CD14-positive monocyte (primary cell): ENCODE measurements around the gene DLGAP5. TPM values are rescaled to one million over a fixed set of nuclear protein-coding genes. Genes with fewer than 3 reads are reported as not detected.

Experiments
- DNase-seq, 3 donors: peaks; one replicate each; pipeline ENCODE4 v3.0.0-alpha.2; 2011 to 2022
- H2AFZ ChIP-seq: 2 replicates; pipeline ENCODE4 v1.6.0; 2012; ENCODE audit warnings: mild to moderate bottlenecking, low read depth, low read length, inconsistent platforms; ENCODE audit not compliant: insufficient read depth, poor library complexity, severe bottlenecking
- H3K27ac ChIP-seq, 2 donors: 1 replicate in 1 of 2; 2 replicates in 1 of 2; pipeline ENCODE4 v1.5.1; 2012 to 2013; ENCODE audit warnings: low read length in 2 of 2, control low read depth in 1 of 2, inconsistent platforms in 1 of 2, low read depth in 1 of 2, mild to moderate bottlenecking in 1 of 2
- H3K27me3 ChIP-seq, 2 donors: one replicate each; pipeline versions ENCODE4 v1.6.0 to v1.6.1; 2011 to 2013; ENCODE audit warnings: low read length in 2 of 2; ENCODE audit not compliant: control insufficient read depth in 2 of 2, insufficient read depth in 2 of 2
- H3K36me3 ChIP-seq, 2 donors: replicated peaks in 1 of 2; 1 replicate in 1 of 2; 2 replicates in 1 of 2; pipeline versions ENCODE4 v1.5.1 to v1.6.1; 2012 to 2013; ENCODE audit warnings: low read length in 2 of 2, control low read depth in 1 of 2, inconsistent platforms in 1 of 2, mild to moderate bottlenecking in 1 of 2; ENCODE audit not compliant: insufficient read depth in 2 of 2, control insufficient read depth in 1 of 2
- H3K4me1 ChIP-seq, 2 donors: 1 replicate in 1 of 2; 2 replicates in 1 of 2; pipeline versions ENCODE4 v1.5.1 to v1.6.1; 2012 to 2013; ENCODE audit warnings: low read length in 2 of 2, control low read depth in 1 of 2, inconsistent platforms in 1 of 2, mild to moderate bottlenecking in 1 of 2, moderate library complexity in 1 of 2; ENCODE audit not compliant: insufficient read depth in 2 of 2, control insufficient read depth in 1 of 2
- H3K4me2 ChIP-seq: replicated peaks from 2 replicates; pipeline ENCODE3; 2012; ENCODE audit warnings: low read length, moderate library complexity, mild to moderate bottlenecking; ENCODE audit not compliant: poor library complexity, severe bottlenecking; ENCODE audit errors: extremely low read depth
- H3K4me3 ChIP-seq, 3 experiments: fragments of 200-600 bp in 1 of 3; sonication (generic) in 1 of 3; replicated peaks in 1 of 3; 1 replicate in 2 of 3; 2 replicates in 1 of 3; pipeline ENCODE4 v1.5.1; 2011 to 2013; ENCODE audit warnings: low read length in 3 of 3, mild to moderate bottlenecking in 3 of 3, control low read depth in 2 of 3, low read depth in 2 of 3, inconsistent platforms in 1 of 3, moderate library complexity in 1 of 3
- H3K79me2 ChIP-seq: 2 replicates; pipeline ENCODE4 v1.6.0; 2012; ENCODE audit warnings: mild to moderate bottlenecking, control low read depth, inconsistent platforms, low read length, moderate library complexity; ENCODE audit not compliant: insufficient read depth
- H3K9ac ChIP-seq: 2 replicates; pipeline ENCODE4 v1.6.0; 2017; ENCODE audit warnings: low read length, mild to moderate bottlenecking; ENCODE audit not compliant: insufficient read depth, poor library complexity, severe bottlenecking
- H3K9me3 ChIP-seq, 2 donors: replicated peaks in 1 of 2; 1 replicate in 1 of 2; 2 replicates in 1 of 2; pipeline versions ENCODE4 v1.5.1 to v1.6.1; 2012 to 2013; ENCODE audit warnings: low read length in 2 of 2, control low read depth in 1 of 2; ENCODE audit not compliant: control insufficient read depth in 1 of 2, insufficient read depth in 1 of 2
- H4K20me1 ChIP-seq: 2 replicates; pipeline ENCODE4 v1.6.0; 2012; ENCODE audit warnings: mild to moderate bottlenecking, low read length, control low read depth, moderate library complexity; ENCODE audit not compliant: insufficient read depth
- H3K27ac Mint-ChIP-seq, 7 donors: one replicate each; pipeline ENCODE4 v1.8.0; 2020; ENCODE audit warnings: mild to moderate bottlenecking in 7 of 7, mixed read lengths in 7 of 7, moderate library complexity in 6 of 7, inconsistent platforms in 2 of 7
- H3K27me3 Mint-ChIP-seq, 3 donors: one replicate each; pipeline ENCODE4 v1.8.0; 2021 to 2022; ENCODE audit warnings: low read depth in 3 of 3, mild to moderate bottlenecking in 3 of 3, mixed read lengths in 3 of 3, moderate library complexity in 3 of 3, inconsistent platforms in 1 of 3
- H3K36me3 Mint-ChIP-seq, 2 donors: one replicate each; pipeline ENCODE4 v1.8.0; 2020; ENCODE audit warnings: mixed read lengths in 2 of 2, inconsistent platforms in 1 of 2, mild to moderate bottlenecking in 1 of 2
- H3K4me1 Mint-ChIP-seq: one replicate; pipeline ENCODE4 v1.8.0; 2020; ENCODE audit warnings: mild to moderate bottlenecking, mixed read lengths
- H3K4me3 Mint-ChIP-seq, 2 donors: one replicate each; pipeline ENCODE4 v1.8.0; 2020; ENCODE audit warnings: mild to moderate bottlenecking in 2 of 2, mixed read lengths in 2 of 2, moderate library complexity in 1 of 2
- H3K9me3 Mint-ChIP-seq, 7 donors: one replicate each; pipeline ENCODE4 v1.8.0; 2020 to 2022; ENCODE audit warnings: mixed read lengths in 7 of 7, mild to moderate bottlenecking in 6 of 7, moderate library complexity in 6 of 7, inconsistent platforms in 2 of 7
- CTCF ChIP-seq: fragments of 200-600 bp; IDR thresholded peaks from one replicate; pipeline ENCODE4 v1.8.0; 2022; ENCODE audit warnings: antibody characterized with exemption, mild to moderate bottlenecking
- WGBS: methylation state at CpG from one replicate; pipeline ENCODE4 v1.1.5; 2013; ENCODE audit warnings: missing lambda C conversion rate; ENCODE audit not compliant: insufficient coverage; 5-methylcytosine and 5-hydroxymethylcytosine counted together
- intact Hi-C, 2 donors: fragments of 100-400 bp; cut with micrococcal nuclease; formaldehyde crosslinking; loops; one replicate each; pipeline versions ENCODE4 v1.15.0 to v1.15.1; 2023
- polyA plus RNA-seq, 3 donors: library from polyadenylated mRNA; depleted of rRNA in 1 of 3; unstranded in 2 of 3; stranded (reverse) in 1 of 3; fragments of 300-500 nt in 2 of 3; fragments of >200 nt in 1 of 3; fragmentation: Illumina TruSeq in 2 of 3; gene quantifications; 1 replicate in 2 of 3; 2 replicates in 1 of 3; pipeline ENCODE4 v1.2.3, GENCODE V29; 2012 to 2021

DLGAP5 gene
- polyA plus RNA-seq, 3 donors = 0.23 TPM; not detected in 2

GRCh38 chr14:55207832-55208231 lies 16.4 kb upstream of the DLGAP5 start:
- Histone ChIP-seq H2AFZ (no peak overlapping the region), H3K27me3 (no peaks in the 10 kb centered on the region), H4K20me1 (no peaks in the 10 kb centered on the region), H3K4me1 (no peaks in the 10 kb centered on the region), H3K9me3 (no peaks in the 10 kb centered on the region), H3K4me3 (no peak overlapping the region), H3K9ac (no peak overlapping the region), H3K36me3 (no peaks in the 10 kb centered on the region), H3K27ac (no peak overlapping the region), H3K79me2 (no peaks in the 10 kb centered on the region), H3K4me2 (no peak overlapping the region)
- DNase-seq = no peak
- WGBS = 67% methylated on average over 1 of the region's 2 CpGs
- peaks cover 2 to 7% (median 2%) of the 10 kb centered on the region in 3 donors for H3K27me3 Mint-ChIP-seq
- no peak for TF ChIP-seq CTCF
- H3K36me3 Mint-ChIP-seq = no peaks in the 10 kb centered on the region
- no peaks in the 10 kb centered on the region for H3K4me1 Mint-ChIP-seq
- H3K27ac Mint-ChIP-seq = no peak overlapping the region
- no peaks in the 10 kb centered on the region for H3K9me3 Mint-ChIP-seq
- intact Hi-C loops = no loop called here
- H3K4me3 Mint-ChIP-seq = no peak overlapping the region

GRCh38 chr14:55206175-55206693 lies 14.8 kb upstream of the DLGAP5 start:
- H3K27ac Mint-ChIP-seq = no peak overlapping the region

More at GRCh38 chr14:55206175-55206693, 14.8 kb upstream of the DLGAP5 start:
- Mint-ChIP-seq H3K27me3 (peaks cover 0 to 7% (median 2%) of the 10 kb centered on the region in 3 donors), H3K4me1 (no peaks in the 10 kb centered on the region), H3K4me3 (no peak overlapping the region), H3K36me3 (no peaks in the 10 kb centered on the region), H3K9me3 (no peaks in the 10 kb centered on the region)
- Histone ChIP-seq H2AFZ (no peak overlapping the region), H3K79me2 (no peaks in the 10 kb centered on the region), H3K4me1 (no peaks in the 10 kb centered on the region), H3K27me3 (no peaks in the 10 kb centered on the region), H3K27ac (no peak overlapping the region), H4K20me1 (no peaks in the 10 kb centered on the region), H3K9ac (no peak overlapping the region), H3K4me3 (no peak overlapping the region), H3K4me2 (no peak overlapping the region), H3K9me3 (no peaks in the 10 kb centered on the region), H3K36me3 (no peaks in the 10 kb centered on the region)
- WGBS = no CpG with 5 or more reads among the region's 2 CpGs
- DNase-seq = no peak
- no peak for TF ChIP-seq CTCF
- intact Hi-C loops = no loop called here
